ENCODE results near the gene STAT5A. TPM values are rescaled to one million over a fixed set of nuclear protein-coding genes. Genes with fewer than 3 reads are reported as not detected.

The STAT5A gene
- total and polyA plus RNA-seq, 3 donors from 2014 or later = 13.7 to 37.0 (median 27.8) TPM

DNA sequence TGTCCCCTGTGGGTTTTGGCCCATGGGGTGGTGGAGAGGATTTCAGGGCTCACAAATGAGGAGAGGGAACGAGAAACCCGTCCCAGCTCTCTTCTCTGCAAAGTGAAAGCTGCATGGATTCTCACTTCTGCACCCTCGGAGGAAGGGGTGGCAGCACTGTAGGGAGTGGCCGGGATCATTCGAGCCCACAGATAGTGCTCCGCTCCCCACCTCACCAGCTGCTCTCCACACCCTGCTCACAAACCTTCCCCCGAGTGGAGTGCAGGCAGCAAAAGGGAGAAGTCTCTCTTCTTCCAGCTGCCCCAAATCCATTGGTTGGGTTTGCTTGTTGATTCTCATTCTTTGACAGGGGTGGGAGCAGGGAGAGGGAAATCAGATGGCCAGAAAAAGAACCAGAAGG is 20.1 kb downstream of the STAT5A start:
- TF ChIP-seq POLR2A (IDR thresholded peaks at IDR 0.05) = no peak
- TF ChIP-seq CTCF (IDR thresholded peaks at IDR 0.05) = no peak
- H3K4me3 ChIP-seq = no peak overlapping the region
- peak overlapping the region; percentile 80 to 82 for H3K27ac ChIP-seq
- no peaks in the 10 kb centered on the region for H3K27me3 ChIP-seq
- no peak for DNase-seq
- no peaks in the 10 kb centered on the region for H3K36me3 ChIP-seq (ENCODE audit: low read depth, missing control alignments)
- intact Hi-C loops (cut with DNase I; ENCODE audit: low total_unique reads) = no loop called here
- peaks cover 44% of the 10 kb centered on the region for H3K4me1 ChIP-seq
- no peaks in the 10 kb centered on the region for H3K9me3 ChIP-seq
- 55 to 68% methylated on average over 6 to 7 of the region's 7 CpGs for WGBS, 2 donors

DNA sequence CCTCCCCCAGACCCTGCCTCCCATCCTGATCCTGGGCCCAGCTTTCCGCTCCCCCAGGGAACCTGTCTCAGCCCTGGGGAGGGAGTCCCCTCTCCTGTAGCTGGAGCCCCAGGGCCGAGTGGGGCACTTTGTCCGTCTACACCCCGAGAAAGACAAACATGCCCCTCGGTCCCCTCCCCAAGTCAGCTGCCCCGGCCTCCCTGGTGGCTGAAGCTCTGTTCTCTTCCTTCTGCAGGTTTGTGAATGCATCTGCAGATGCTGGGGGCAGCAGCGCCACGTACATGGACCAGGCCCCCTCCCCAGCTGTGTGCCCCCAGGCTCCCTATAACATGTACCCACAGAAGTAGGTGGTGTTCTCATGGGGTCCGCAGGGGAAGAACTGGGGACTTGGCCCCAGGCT is 20.8 kb downstream of the STAT5A start:
- DNase-seq = no peak
- peak overlapping the region; percentile 80 to 82 for H3K27ac ChIP-seq
- WGBS, 2 donors = 71 to 82% methylated on average over 7 of the region's 9 CpGs
- TF ChIP-seq POLR2A (IDR thresholded peaks at IDR 0.05) = no peak
- no peak for TF ChIP-seq CTCF (IDR thresholded peaks at IDR 0.05)
- H3K9me3 ChIP-seq = no peaks in the 10 kb centered on the region
- H3K27me3 ChIP-seq = no peaks in the 10 kb centered on the region
- intact Hi-C loops (cut with DNase I; ENCODE audit: low total_unique reads) = no loop called here
- no peaks in the 10 kb centered on the region for H3K36me3 ChIP-seq (ENCODE audit: low read depth, missing control alignments)
- H3K4me1 ChIP-seq = peaks cover 44% of the 10 kb centered on the region
- no peak overlapping the region for H3K4me3 ChIP-seq

- Histone ChIP-seq H3K4me3 (no peak overlapping the region), H3K27me3 (no peaks in the 10 kb centered on the region), H3K27ac (peak overlapping the region; percentile 80 to 82), H3K9me3 (no peaks in the 10 kb centered on the region), H3K4me1 (peaks cover 44% of the 10 kb centered on the region), H3K36me3 (ENCODE audit: low read depth, missing control alignments) (no peaks in the 10 kb centered on the region)
- no peak for DNase-seq
- TF ChIP-seq POLR2A (IDR thresholded peaks at IDR 0.05) (no peak), CTCF (IDR thresholded peaks at IDR 0.05) (no peak)
- WGBS, 2 donors = 68 to 70% methylated on average over 18 to 19 of the region's 19 CpGs
- intact Hi-C loops (cut with DNase I; ENCODE audit: low total_unique reads) = no loop called here
Measured at GRCh38 chr17:42309986-42310786, 21.9 kb downstream of the STAT5A start.

- Histone ChIP-seq H3K9me3 (no peaks in the 10 kb centered on the region), H3K4me3 (no peak overlapping the region), H3K4me1 (peaks cover 44% of the 10 kb centered on the region), H3K27ac (peak overlapping the region; percentile 80 to 82), H3K36me3 (ENCODE audit: low read depth, missing control alignments) (no peaks in the 10 kb centered on the region), H3K27me3 (no peaks in the 10 kb centered on the region)
- DNase-seq = no peak
- 64 to 65% methylated on average over 9 of the region's 9 CpGs for WGBS, 2 donors
- no peak for TF ChIP-seq POLR2A (IDR thresholded peaks at IDR 0.05)
- no peak for TF ChIP-seq CTCF (IDR thresholded peaks at IDR 0.05)
- intact Hi-C loops (cut with DNase I; ENCODE audit: low total_unique reads) = no loop called here
Measured at GRCh38 chr17:42310787-42311215, 22.5 kb downstream of the STAT5A start.
